Loucy (cell line): ENCODE data around the gene KRT6C.

Experiments
- CTCF ChIP-seq: fragments of 200-600 bp; sonication (generic); conservative IDR thresholded peaks from 2 replicates; pipeline ENCODE4 v1.5.1; 2014; ENCODE audit warnings: mild to moderate bottlenecking, antibody characterized with exemption, low read length
- EZH2phosphoT487 ChIP-seq: fragments of 200-600 bp; IDR thresholded peaks from 2 replicates; pipeline ENCODE4 v1.6.1; 2018; ENCODE audit warnings: antibody characterized with exemption, mild to moderate bottlenecking, moderate library complexity, borderline replicate concordance

GRCh38 chr12:52441320-52441911 is 32.2 kb downstream of the KRT6C start:
- TF ChIP-seq CTCF (no peak), EZH2phosphoT487 (no peak)
